H1 (cell line): ENCODE data around the gene ZNF587B. TPM values are rescaled to one million over a fixed set of nuclear protein-coding genes. Genes with fewer than 3 reads are reported as not detected.

ENCODE experiments used
- BACH1 ChIP-seq: IDR thresholded peaks from 2 replicates; pipeline ENCODE4 v1.6.1; 2012; ENCODE audit warnings: low read length, improper control_type of control experiment
- JUND ChIP-seq: IDR thresholded peaks from 2 replicates; pipeline ENCODE4 v1.6.1; 2011; ENCODE audit warnings: mild to moderate bottlenecking, improper control_type of control experiment, low read length
- MAFK ChIP-seq: IDR thresholded peaks from 2 replicates; pipeline ENCODE4 v1.6.1; 2012; ENCODE audit warnings: low read depth, mild to moderate bottlenecking, improper control_type of control experiment, low read length
- SIX5 ChIP-seq: IDR thresholded peaks from 2 replicates; pipeline ENCODE4 v1.6.1; 2011; ENCODE audit warnings: mild to moderate bottlenecking, low read depth, low read length
- polyA plus RNA-seq, 7 experiments: library from polyadenylated mRNA; depleted of rRNA in 3 of 7; stranded (reverse) in 5 of 7; unstranded in 2 of 7; fragments of >200 nt in 5 of 7; fragments of 200-250 nt in 2 of 7; gene quantifications; 1 replicate in 5 of 7; 2 replicates in 1 of 7; 4 replicates in 1 of 7; pipeline versions ENCODE4 v1.2.1 to v1.2.3, GENCODE V29; 2011 to 2013; ENCODE audit warnings: missing spikeins in 2 of 7, mixed read lengths in 2 of 7
- total RNA-seq: library from RNA; stranded (reverse); fragmentation: NEBNext Ultra II Directional; extraction: Animal tissue kit (Norgen Biotek cat#: 25700); gene quantifications from 2 replicates; pipeline ENCODE4 v1.2.1, GENCODE V29; 2021
- TF ChIP-seq, protein P1 (sequence below): IDR thresholded peaks from 2 replicates; pipeline ENCODE4 v1.6.1; 2012; ENCODE audit warnings: low read length, inconsistent platforms

Gene ZNF587B
- total and polyA plus RNA-seq, 2 of the 8 experiments (the other 6 are each of a cell fraction or from before 2014, with no cell fraction given): 13.8 to 60.1 TPM

GRCh38 chr19:57819475-57820148 is 10.5 kb upstream of the ZNF587B start (continued):
- TF ChIP-seq, protein P1, sequence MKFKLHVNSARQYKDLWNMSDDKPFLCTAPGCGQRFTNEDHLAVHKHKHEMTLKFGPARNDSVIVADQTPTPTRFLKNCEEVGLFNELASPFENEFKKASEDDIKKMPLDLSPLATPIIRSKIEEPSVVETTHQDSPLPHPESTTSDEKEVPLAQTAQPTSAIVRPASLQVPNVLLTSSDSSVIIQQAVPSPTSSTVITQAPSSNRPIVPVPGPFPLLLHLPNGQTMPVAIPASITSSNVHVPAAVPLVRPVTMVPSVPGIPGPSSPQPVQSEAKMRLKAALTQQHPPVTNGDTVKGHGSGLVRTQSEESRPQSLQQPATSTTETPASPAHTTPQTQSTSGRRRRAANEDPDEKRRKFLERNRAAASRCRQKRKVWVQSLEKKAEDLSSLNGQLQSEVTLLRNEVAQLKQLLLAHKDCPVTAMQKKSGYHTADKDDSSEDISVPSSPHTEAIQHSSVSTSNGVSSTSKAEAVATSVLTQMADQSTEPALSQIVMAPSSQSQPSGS: no peak
- TF ChIP-seq SIX5 (0 out of 2 replicates have a peak, but pooled peaks have one; percentile 6), MAFK (no peak), BACH1 (peak; percentile 53; the same call in 1 of the 2 replicates), JUND (0 out of 2 replicates have a peak, but pooled peaks have one; percentile 15)
